ENCODE results near the gene NUP54. TPM values are rescaled to one million over a fixed set of nuclear protein-coding genes. Genes with fewer than 3 reads are reported as not detected.

The NUP54 gene
- total RNA-seq, 1 donor from 2014 or later = 67.0 TPM

DNA sequence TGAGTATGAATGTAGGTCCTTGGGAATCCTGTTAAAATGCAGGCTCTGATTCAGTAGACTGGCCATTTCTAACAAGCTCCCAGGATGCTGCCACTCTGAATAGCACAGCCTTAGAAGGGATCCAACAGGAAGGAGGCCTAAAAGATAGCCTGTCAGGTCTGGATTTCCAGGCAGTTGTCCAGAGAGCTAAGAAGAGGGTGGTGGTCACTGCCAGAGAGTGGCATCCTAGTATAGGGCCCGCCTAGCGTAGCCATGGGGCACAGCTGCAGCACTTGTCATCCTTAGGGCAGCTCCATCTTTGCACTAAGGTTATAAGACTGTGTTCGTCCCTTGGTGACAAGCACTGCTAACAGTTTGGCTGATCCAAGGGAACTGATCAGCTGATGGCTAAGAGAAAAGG is 20.5 kb upstream of the NUP54 start:
- DNase-seq (ENCODE audit: low read depth, low spot score) = no peak
- TF ChIP-seq CTCF (conservative IDR thresholded peaks at IDR 0.05) = no peak
- no peaks in the 10 kb centered on the region for H3K4me1 Mint-ChIP-seq
- no peaks in the 10 kb centered on the region for H3K9me3 Mint-ChIP-seq
- peaks cover 11% of the 10 kb centered on the region for H3K36me3 Mint-ChIP-seq (ENCODE audit: low read depth)
- no peak overlapping the region for H3K4me3 Mint-ChIP-seq
- no peak overlapping the region for H3K27ac Mint-ChIP-seq (ENCODE audit: unreplicated experiment)
- no peaks in the 10 kb centered on the region for H3K27me3 Mint-ChIP-seq (ENCODE audit: low read depth)

DNA sequence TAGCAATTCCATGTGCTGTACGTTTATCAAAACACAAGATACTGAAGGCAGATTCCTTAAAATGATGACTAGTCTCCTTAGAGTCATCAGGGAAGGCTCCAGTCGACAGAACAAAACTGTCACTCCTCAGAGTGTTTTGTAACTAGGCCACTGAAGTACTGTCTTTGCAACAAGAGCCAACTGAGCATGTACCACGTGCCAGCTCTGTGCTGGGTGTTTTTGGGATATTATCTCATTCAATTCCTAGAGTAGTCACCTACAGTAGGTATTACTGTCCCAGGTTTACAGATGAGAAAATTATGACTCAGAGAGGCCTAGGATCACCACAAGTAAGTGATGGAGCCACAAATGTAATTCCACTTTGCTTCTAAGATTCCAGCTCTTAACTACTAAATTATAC is 18.3 kb upstream of the NUP54 start:
- TF ChIP-seq CTCF (conservative IDR thresholded peaks at IDR 0.05) = no peak
- Mint-ChIP-seq H3K4me3 (no peak overlapping the region), H3K9me3 (no peaks in the 10 kb centered on the region), H3K27ac (ENCODE audit: unreplicated experiment) (no peak overlapping the region), H3K36me3 (ENCODE audit: low read depth) (peaks cover 19% of the 10 kb centered on the region), H3K4me1 (no peaks in the 10 kb centered on the region), H3K27me3 (ENCODE audit: low read depth) (no peaks in the 10 kb centered on the region)
- DNase-seq (ENCODE audit: low read depth, low spot score) = no peak

- peaks cover 21% of the 10 kb centered on the region for H3K36me3 Mint-ChIP-seq (ENCODE audit: low read depth)
- no peaks in the 10 kb centered on the region for H3K9me3 Mint-ChIP-seq
- H3K27ac Mint-ChIP-seq (ENCODE audit: unreplicated experiment) = no peak overlapping the region
- no peak overlapping the region for H3K4me3 Mint-ChIP-seq
- DNase-seq (ENCODE audit: low read depth, low spot score) = no peak
- TF ChIP-seq CTCF (conservative IDR thresholded peaks at IDR 0.05) = no peak
- H3K4me1 Mint-ChIP-seq = no peaks in the 10 kb centered on the region
- H3K27me3 Mint-ChIP-seq (ENCODE audit: low read depth) = no peaks in the 10 kb centered on the region
Measured at GRCh38 chr4:76160355-76160754, 12.2 kb upstream of the NUP54 start.

DNA sequence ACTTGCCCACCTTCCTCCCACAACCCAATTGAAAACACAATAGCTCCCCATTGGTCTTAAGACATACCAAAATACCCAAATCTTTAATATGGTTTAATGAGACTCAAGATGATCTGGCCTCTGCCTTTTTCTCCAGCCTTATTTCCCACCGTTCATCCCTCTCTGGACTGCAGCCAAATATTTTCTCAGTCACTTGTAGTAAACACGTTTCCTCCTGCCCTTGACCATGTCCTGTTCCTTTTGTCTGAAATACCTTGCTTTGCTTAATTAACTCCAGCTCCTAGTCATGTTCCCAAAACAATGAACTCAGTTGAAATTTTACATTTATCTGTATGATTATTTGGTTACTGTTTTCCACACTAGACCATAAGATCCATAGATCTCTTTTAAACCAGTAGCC is 8.4 kb upstream of the NUP54 start:
- Mint-ChIP-seq H3K36me3 (ENCODE audit: low read depth) (peaks cover 10% of the 10 kb centered on the region), H3K4me1 (peaks cover 5% of the 10 kb centered on the region), H3K9me3 (no peaks in the 10 kb centered on the region), H3K4me3 (no peak overlapping the region), H3K27ac (ENCODE audit: unreplicated experiment) (no peak overlapping the region), H3K27me3 (ENCODE audit: low read depth) (no peaks in the 10 kb centered on the region)
- no peak for DNase-seq (ENCODE audit: low read depth, low spot score)
- no peak for TF ChIP-seq CTCF (conservative IDR thresholded peaks at IDR 0.05)

- H3K27me3 Mint-ChIP-seq (ENCODE audit: low read depth) = no peaks in the 10 kb centered on the region
Measured at GRCh38 chr4:76155979-76156378, 7.8 kb upstream of the NUP54 start.

More at GRCh38 chr4:76155979-76156378, 7.8 kb upstream of the NUP54 start:
- Mint-ChIP-seq H3K9me3 (no peaks in the 10 kb centered on the region), H3K27ac (ENCODE audit: unreplicated experiment) (no peak overlapping the region), H3K4me1 (peaks cover 5% of the 10 kb centered on the region), H3K4me3 (no peak overlapping the region), H3K36me3 (ENCODE audit: low read depth) (peaks cover 8% of the 10 kb centered on the region)
- no peak for DNase-seq (ENCODE audit: low read depth, low spot score)
- TF ChIP-seq CTCF (conservative IDR thresholded peaks at IDR 0.05) = no peak

All from neural crest cell (in vitro differentiated cells).